ENCODE measurements around the gene DCLRE1A. TPM values are rescaled to one million over a fixed set of nuclear protein-coding genes. Genes with fewer than 3 reads are reported as not detected.

DCLRE1A gene
- total and polyA plus RNA-seq, 2 of the 13 experiments (the other 11 are each of a cell fraction or from before 2014, with no cell fraction given), result 6.2 to 19.6 TPM

DNA sequence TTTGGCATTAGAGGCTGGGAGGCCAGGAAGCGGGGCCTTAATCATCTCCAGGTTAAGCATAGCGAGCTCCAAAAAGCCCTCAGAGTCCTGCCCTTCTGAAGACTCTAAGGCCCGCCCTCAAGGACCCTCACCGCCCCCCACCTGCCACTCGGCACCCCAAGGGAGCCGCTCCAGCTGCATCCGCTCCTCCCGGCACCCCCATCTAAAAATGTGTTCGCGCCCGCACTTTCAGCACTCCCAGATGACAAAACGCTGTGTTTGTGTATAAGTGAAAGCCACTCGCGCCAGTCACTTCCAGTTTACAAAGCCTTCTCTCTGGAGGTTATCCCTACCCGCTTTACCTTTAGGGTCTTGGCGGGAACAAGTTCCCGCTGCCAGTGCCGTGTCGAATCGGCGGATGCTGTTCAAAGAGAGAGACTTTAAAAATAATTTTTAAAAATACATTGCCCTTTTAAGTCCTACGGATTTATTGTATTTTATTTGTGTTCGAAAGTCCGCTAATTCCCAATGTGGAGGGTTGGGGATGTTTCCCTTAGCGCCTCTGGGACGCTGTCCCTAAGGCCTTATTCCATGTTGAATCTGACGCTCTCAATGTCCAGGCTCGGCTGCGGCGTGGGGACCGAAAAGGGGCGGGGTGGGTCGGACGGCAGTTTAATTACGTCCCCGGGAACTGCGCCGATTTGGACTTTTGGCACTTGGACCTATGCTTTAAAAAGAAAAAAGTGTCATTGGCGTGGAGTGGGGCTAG, at the start of gene DCLRE1A, which contains the start of gene NHLRC2 (continued):
- TF ChIP-seq ZNF354B (CRISPR knock-in tag; IDR thresholded peaks at IDR 0.05) (0 out of 2 replicates have a peak, but pooled peaks have one; percentile 42), ASH2L (IDR thresholded peaks at IDR 0.05; ENCODE audit: insufficient read length, low read depth, low read length) (peak; percentile 99), ZFAT (CRISPR knock-in tag; conservative IDR thresholded peaks at IDR 0.05) (peak; percentile 99), ZNF441 (CRISPR knock-in tag; IDR thresholded peaks at IDR 0.05; ENCODE audit: borderline replicate concordance) (0 out of 2 replicates have a peak, but pooled peaks have one; percentile 22), KAT8 (CRISPR knock-in tag; IDR thresholded peaks at IDR 0.05) (peak; percentile 23; the same call in 1 of the 2 replicates), MXI1 (IDR thresholded peaks at IDR 0.05; ENCODE audit: borderline replicate concordance, low read depth, low read length) (peak; percentile 55; the same call in 2 of the 3 replicates)

DNA sequence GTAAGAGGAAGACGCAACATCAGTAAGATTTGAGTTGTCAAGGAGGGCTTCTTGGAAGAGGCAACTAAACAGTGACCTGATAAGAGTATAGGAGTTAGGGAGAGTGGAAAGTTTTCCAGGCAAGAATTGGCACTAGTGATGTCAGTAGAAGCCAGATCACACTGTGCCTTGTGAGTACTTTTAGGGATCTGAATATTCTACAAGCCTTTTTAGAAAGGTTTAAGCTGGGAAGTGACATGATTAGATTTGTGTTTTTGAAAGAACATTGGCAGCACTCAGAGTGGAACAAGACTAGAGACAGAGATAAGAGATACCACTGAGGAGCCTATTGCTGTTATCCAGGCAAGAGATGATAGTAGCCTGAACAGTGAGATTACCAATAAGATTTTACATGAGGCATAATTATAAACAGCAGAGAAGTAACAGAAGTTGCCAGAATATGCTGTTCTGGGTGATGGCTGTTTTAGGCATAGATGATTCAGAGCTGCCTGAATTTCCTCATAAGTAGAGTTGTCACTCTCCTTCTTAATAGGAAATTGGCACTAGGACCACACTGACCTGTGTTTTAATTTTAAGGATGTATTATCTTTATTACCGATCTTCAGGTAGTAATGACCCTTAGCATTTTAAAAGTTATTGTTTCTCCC, 46.2 kb upstream of the DCLRE1A start:
- intact Hi-C loops (cut with micrococcal nuclease; ENCODE audit: unreplicated experiment), result no loop called here
- FAIRE-seq, result no peak

More for the DNA sequence above, 46.2 kb upstream of the DCLRE1A start:
- H3K9me3 ChIP-seq (ENCODE audit: low read length), result no peaks in the 10 kb centered on the region
- TF ChIP-seq ATM (IDR thresholded peaks at IDR 0.05; ENCODE audit: borderline replicate concordance) (no peak), ZNF337 (CRISPR knock-in tag; IDR thresholded peaks at IDR 0.05; ENCODE audit: borderline replicate concordance, low read depth) (no peak)
- TF ChIP-seq, protein P1, sequence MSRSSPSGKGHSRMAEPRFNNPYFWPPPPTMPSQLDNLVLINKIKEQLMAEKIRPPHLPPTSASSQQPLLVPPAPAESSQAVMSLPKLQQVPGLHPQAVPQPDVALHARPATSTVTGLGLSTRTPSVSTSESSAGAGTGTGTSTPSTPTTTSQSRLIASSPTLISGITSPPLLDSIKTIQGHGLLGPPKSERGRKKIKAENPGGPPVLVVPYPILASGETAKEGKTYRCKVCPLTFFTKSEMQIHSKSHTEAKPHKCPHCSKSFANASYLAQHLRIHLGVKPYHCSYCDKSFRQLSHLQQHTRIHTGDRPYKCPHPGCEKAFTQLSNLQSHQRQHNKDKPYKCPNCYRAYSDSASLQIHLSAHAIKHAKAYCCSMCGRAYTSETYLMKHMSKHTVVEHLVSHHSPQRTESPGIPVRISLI (CRISPR knock-in tag; IDR thresholded peaks at IDR 0.05; ENCODE audit: borderline replicate concordance), result no peak
- TF ChIP-seq, protein P2, sequence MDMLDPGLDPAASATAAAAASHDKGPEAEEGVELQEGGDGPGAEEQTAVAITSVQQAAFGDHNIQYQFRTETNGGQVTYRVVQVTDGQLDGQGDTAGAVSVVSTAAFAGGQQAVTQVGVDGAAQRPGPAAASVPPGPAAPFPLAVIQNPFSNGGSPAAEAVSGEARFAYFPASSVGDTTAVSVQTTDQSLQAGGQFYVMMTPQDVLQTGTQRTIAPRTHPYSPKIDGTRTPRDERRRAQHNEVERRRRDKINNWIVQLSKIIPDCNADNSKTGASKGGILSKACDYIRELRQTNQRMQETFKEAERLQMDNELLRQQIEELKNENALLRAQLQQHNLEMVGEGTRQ (IDR thresholded peaks at IDR 0.05; ENCODE audit: low read depth, low read length), result no peak
- TF ChIP-seq, protein P2 (CRISPR knock-in tag; IDR thresholded peaks at IDR 0.05; ENCODE audit: borderline replicate concordance), result no peak
- no peak overlapping the region for H2AFZ ChIP-seq (ENCODE audit: low read length)
- BruUV-seq (replicated peaks), result no TSS peak
- H3K4me2 ChIP-seq (ENCODE audit: low read depth, low read length), result no peak overlapping the region
- no peak overlapping the region for H3K27ac ChIP-seq (ENCODE audit: extremely low read length, insufficient read depth, low read length)
- no peak overlapping the region for H3K9ac ChIP-seq (ENCODE audit: insufficient read depth, low read depth, low read length)
- ChIA-PET CTCF (ENCODE audit: low intra/inter-chr PET ratio, low total read pairs) (no interaction called here), POLR2A (no interaction called here)
- DNase-seq (ENCODE audit: low spot score), result no peak
- 94% methylated on average over 2 of the region's 2 CpGs for WGBS (ENCODE audit: low lambda C conversion rate)
- in situ Hi-C loops (cut with HindIII; ENCODE audit: extremely low pct_ligation_motif_present, low pct_unique_long_range_greater_than_20kb), result no loop called here
- no peak overlapping the region for H3K4me3 ChIP-seq (replicated peaks in 1 of 3; ENCODE audit: insufficient read depth in 1 of 3, low read depth in 2 of 3, low read length in 3 of 3)
- no peaks in the 10 kb centered on the region for H3K79me2 ChIP-seq (ENCODE audit: insufficient read depth, low read length)
- no peaks in the 10 kb centered on the region for H3K27me3 ChIP-seq (ENCODE audit: control insufficient read depth in 1 of 2, insufficient read depth in 2 of 2, low read length in 2 of 2)
- ATAC-seq, result no peak
- no peaks in the 10 kb centered on the region for H3K4me1 ChIP-seq (ENCODE audit: insufficient read depth, low read length)
- H3K36me3 ChIP-seq (replicated peaks in 1 of 2; ENCODE audit: control insufficient read depth in 1 of 2, insufficient read depth in 2 of 2, low read length in 2 of 2), result peaks cover 6 to 37% of the 10 kb centered on the region in 2 experiments
- 0 out of 2 replicates have a peak, but pooled peaks cover 2% of the 10 kb centered on the region for H4K20me1 ChIP-seq (ENCODE audit: insufficient read depth, low read length)
